NCI-H2081 treated with DMSO at 0.1 percent for 48 hours (cell line): ENCODE data around the gene GRHL1.

Experiments
- DNase-seq: peaks from one replicate; lab custom pipeline; 2025; lab: John Stamatoyannopoulos, UW

The GRHL1 gene

GRCh38 chr2:9948721-9949120, 2.8 kb upstream of the GRHL1 start:
- no peak for DNase-seq

- DNase-seq: no peak
Observed at GRCh38 chr2:9949239-9949991, 2.1 kb upstream of the GRHL1 start.

- no peak for DNase-seq
Observed at GRCh38 chr2:9949992-9950520, 1.4 kb upstream of the GRHL1 start.

GRCh38 chr2:9950521-9951271, 797 bp upstream of the GRHL1 start:
- DNase-seq: no peak

- no peak for DNase-seq
Observed at GRCh38 chr2:9951272-9951521, 296 bp upstream of the GRHL1 start.

GRCh38 chr2:9952286-9952737, 819 bp downstream of the GRHL1 start:
- no peak for DNase-seq

- no peak for DNase-seq
Observed at GRCh38 chr2:9952856-9953503, 1.5 kb downstream of the GRHL1 start.

GRCh38 chr2:9954136-9954535, 2.6 kb downstream of the GRHL1 start:
- DNase-seq: no peak

GRCh38 chr2:9958057-9958456, 6.6 kb downstream of the GRHL1 start:
- DNase-seq: no peak

- DNase-seq: no peak
Observed at GRCh38 chr2:9959262-9959661, 7.8 kb downstream of the GRHL1 start.

GRCh38 chr2:9961013-9961412, 9.5 kb downstream of the GRHL1 start:
- no peak for DNase-seq

- no peak for DNase-seq
Observed at GRCh38 chr2:9964334-9964980, 13.0 kb downstream of the GRHL1 start.

GRCh38 chr2:9965119-9965822, 13.8 kb downstream of the GRHL1 start:
- DNase-seq: no peak

GRCh38 chr2:9966491-9967022, 15.1 kb downstream of the GRHL1 start:
- no peak for DNase-seq

- DNase-seq: no peak
Observed at GRCh38 chr2:9967053-9967775, 15.7 kb downstream of the GRHL1 start.

GRCh38 chr2:9968553-9969497, 17.3 kb downstream of the GRHL1 start:
- DNase-seq: no peak

- DNase-seq: no peak
Observed at GRCh38 chr2:9970200-9971044, 18.9 kb downstream of the GRHL1 start.

GRCh38 chr2:9971105-9971818, 19.8 kb downstream of the GRHL1 start:
- DNase-seq: no peak
